Uterus (tissue), 2 donors: ENCODE measurements around the gene KCNAB2.

ENCODE experiments used
- POLR2A ChIP-seq, 2 donors: fragments of 450-650 bp; IDR thresholded peaks; one replicate each; pipeline ENCODE4 v1.6.1; 2016; ENCODE audit warnings: antibody characterized with exemption in 2 of 2, mild to moderate bottlenecking in 1 of 2, moderate library complexity in 1 of 2
- TF ChIP-seq, protein P1 (sequence below), 4 experiments: fragments of 200-600 bp in 2 of 4; fragments of 450-650 bp in 2 of 4; sonication (generic) in 2 of 4; IDR thresholded peaks; one replicate each; pipeline ENCODE4 v1.5.1; 2016 to 2019; ENCODE audit warnings: antibody characterized with exemption in 4 of 4, mild to moderate bottlenecking in 2 of 4, moderate library complexity in 1 of 4

DNA sequence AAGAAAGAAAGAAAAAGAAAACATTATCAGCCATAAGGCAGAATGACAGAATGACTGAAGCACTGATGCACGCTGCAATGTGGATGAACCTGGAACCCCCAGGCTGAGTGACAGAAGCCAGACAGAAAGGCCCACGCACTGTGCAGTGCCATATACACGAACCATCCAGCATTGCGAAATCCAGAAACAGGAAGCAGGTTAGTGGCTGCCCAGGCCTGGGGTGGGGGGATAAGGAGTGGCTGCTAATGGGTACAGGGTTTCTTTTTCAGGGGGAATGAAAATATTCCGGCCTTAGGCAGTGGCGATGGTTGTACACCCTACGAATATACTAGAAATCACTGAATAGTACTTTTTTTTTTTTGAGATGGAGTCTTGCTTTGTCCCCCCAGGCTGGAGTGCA lies 77.4 kb downstream of the KCNAB2 start:
- TF ChIP-seq, protein P1, sequence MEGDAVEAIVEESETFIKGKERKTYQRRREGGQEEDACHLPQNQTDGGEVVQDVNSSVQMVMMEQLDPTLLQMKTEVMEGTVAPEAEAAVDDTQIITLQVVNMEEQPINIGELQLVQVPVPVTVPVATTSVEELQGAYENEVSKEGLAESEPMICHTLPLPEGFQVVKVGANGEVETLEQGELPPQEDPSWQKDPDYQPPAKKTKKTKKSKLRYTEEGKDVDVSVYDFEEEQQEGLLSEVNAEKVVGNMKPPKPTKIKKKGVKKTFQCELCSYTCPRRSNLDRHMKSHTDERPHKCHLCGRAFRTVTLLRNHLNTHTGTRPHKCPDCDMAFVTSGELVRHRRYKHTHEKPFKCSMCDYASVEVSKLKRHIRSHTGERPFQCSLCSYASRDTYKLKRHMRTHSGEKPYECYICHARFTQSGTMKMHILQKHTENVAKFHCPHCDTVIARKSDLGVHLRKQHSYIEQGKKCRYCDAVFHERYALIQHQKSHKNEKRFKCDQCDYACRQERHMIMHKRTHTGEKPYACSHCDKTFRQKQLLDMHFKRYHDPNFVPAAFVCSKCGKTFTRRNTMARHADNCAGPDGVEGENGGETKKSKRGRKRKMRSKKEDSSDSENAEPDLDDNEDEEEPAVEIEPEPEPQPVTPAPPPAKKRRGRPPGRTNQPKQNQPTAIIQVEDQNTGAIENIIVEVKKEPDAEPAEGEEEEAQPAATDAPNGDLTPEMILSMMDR (IDR thresholded peaks at IDR 0.05), result no peak
- TF ChIP-seq POLR2A (IDR thresholded peaks at IDR 0.05), result no peak
